Thyroid gland (tissue), 4 donors: ENCODE data around the gene DYDC2. TPM values are rescaled to one million over a fixed set of nuclear protein-coding genes. Genes with fewer than 3 reads are reported as not detected.

Source experiments
- DNase-seq, 2 donors: peaks; one replicate each; pipeline ENCODE4 v3.0.0-alpha.2; 2019
- H3K27ac ChIP-seq, 3 donors: fragments of 200-600 bp; sonication (generic); 1 replicate in 2 of 3; 2 replicates in 1 of 3; pipeline ENCODE4 v1.5.1; 2016 to 2019; ENCODE audit warnings: mild to moderate bottlenecking in 1 of 3, moderate library complexity in 1 of 3
- H3K27me3 ChIP-seq: fragments of 200-600 bp; sonication (generic); one replicate; pipeline ENCODE4 v1.5.1; 2019
- H3K36me3 ChIP-seq, 2 donors: fragments of 200-600 bp; sonication (generic); one replicate each; pipeline ENCODE4 v1.5.1; 2016 to 2019
- H3K4me1 ChIP-seq, 2 donors: fragments of 200-600 bp; sonication (generic); one replicate each; pipeline ENCODE4 v1.5.1; 2017 to 2019
- H3K4me3 ChIP-seq, 3 donors: fragments of 200-600 bp; sonication (generic); replicated peaks in 1 of 3; 1 replicate in 2 of 3; 2 replicates in 1 of 3; pipeline ENCODE4 v1.5.1; 2016; ENCODE audit warnings: mild to moderate bottlenecking in 1 of 3
- H3K9me3 ChIP-seq: fragments of 200-600 bp; sonication (generic); one replicate; pipeline ENCODE4 v1.5.1; 2017
- POLR2A ChIP-seq, 2 donors: fragments of 450-650 bp; IDR thresholded peaks; one replicate each; pipeline ENCODE4 v1.6.1; 2017; ENCODE audit warnings: antibody characterized with exemption in 2 of 2, mild to moderate bottlenecking in 2 of 2, moderate library complexity in 1 of 2
- WGBS, 2 donors: methylation state at CpG; one replicate each; pipeline ENCODE4 v1.1.5; 2017; 5-methylcytosine and 5-hydroxymethylcytosine counted together
- intact Hi-C: fragments of 100-400 bp; cut with DNase I; formaldehyde crosslinking; loops from one replicate; pipeline ENCODE4 v1.15.1; 2023
- total RNA-seq, 4 donors: library from RNA; depleted of rRNA; stranded (reverse); fragments of >200 nt; gene quantifications; one replicate each; pipeline ENCODE4 v1.2.3, GENCODE V29; 2016
- TF ChIP-seq, protein P1 (sequence below), 6 experiments: fragments of 200-600 bp in 3 of 6; fragments of 450-650 bp in 3 of 6; sonication (generic) in 3 of 6; IDR thresholded peaks; one replicate each; pipeline ENCODE4 v1.5.1; 2016 to 2019; ENCODE audit warnings: antibody characterized with exemption in 6 of 6, mild to moderate bottlenecking in 2 of 6, inconsistent platforms in 1 of 6, moderate library complexity in 1 of 6

The DYDC2 gene
- total RNA-seq, 4 donors from 2014 or later, result not detected

DNA sequence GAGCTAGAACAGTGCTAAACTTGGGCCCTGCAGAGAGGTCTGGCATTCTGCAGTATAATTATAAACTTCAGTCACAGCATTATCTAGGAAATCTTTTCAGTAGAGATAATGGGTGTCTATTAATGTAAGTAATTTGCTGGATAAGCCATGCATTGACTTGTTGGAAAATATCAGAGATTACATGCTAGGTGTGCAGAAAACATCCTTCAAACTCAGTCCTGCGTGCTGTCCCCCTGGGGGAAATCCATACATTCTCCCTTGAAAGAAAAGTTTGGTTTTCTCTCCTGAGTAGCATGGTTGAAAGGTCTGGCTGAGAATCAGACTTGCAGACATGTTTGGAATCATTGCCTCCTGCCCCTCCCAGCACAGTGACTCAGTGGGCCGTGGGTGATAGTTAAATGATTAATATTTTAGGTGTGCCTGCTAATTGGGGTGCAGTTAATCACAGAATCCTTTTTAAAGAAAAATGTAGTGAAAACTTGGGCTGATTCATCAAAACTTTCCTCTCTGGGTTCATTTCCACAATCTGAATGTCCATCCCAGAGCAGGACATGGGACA, 37.9 kb downstream of the DYDC2 start:
- no peaks in the 10 kb centered on the region for H3K36me3 ChIP-seq
- H3K27me3 ChIP-seq, result no peaks in the 10 kb centered on the region
- intact Hi-C loops, result no loop called here
- DNase-seq, result no peak
- no peak overlapping the region for H3K27ac ChIP-seq
- 76 to 83% methylated on average over 2 of the region's 2 CpGs for WGBS, 2 donors
- no peak for TF ChIP-seq POLR2A (IDR thresholded peaks at IDR 0.05)
- TF ChIP-seq, protein P1, sequence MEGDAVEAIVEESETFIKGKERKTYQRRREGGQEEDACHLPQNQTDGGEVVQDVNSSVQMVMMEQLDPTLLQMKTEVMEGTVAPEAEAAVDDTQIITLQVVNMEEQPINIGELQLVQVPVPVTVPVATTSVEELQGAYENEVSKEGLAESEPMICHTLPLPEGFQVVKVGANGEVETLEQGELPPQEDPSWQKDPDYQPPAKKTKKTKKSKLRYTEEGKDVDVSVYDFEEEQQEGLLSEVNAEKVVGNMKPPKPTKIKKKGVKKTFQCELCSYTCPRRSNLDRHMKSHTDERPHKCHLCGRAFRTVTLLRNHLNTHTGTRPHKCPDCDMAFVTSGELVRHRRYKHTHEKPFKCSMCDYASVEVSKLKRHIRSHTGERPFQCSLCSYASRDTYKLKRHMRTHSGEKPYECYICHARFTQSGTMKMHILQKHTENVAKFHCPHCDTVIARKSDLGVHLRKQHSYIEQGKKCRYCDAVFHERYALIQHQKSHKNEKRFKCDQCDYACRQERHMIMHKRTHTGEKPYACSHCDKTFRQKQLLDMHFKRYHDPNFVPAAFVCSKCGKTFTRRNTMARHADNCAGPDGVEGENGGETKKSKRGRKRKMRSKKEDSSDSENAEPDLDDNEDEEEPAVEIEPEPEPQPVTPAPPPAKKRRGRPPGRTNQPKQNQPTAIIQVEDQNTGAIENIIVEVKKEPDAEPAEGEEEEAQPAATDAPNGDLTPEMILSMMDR (IDR thresholded peaks at IDR 0.05), result no peak
- H3K4me3 ChIP-seq, result no peak overlapping the region
- H3K4me1 ChIP-seq, result no peaks in the 10 kb centered on the region
- H3K9me3 ChIP-seq, result no peaks in the 10 kb centered on the region

DNA sequence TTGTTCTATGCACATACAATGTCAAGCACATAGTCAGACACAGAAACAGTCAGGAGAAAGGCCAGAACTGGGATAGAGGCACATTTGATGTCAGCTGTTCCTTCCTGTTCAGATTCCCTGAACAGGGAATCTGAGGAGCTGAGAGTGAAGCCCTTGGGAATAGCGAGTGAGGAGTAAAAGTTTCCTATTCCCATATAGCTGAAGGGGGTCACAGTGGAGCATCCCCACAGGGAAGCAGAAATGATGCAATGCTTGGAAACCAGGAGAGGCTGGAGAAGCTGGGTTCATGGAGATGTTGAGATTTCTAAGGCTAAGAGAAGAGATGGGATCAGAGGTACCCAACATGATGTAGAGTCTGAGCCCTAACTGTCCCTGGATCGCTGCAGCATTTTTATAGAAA, 40.4 kb downstream of the DYDC2 start:
- Histone ChIP-seq H3K36me3 (no peaks in the 10 kb centered on the region), H3K27me3 (no peaks in the 10 kb centered on the region), H3K27ac (no peak overlapping the region), H3K4me1 (no peaks in the 10 kb centered on the region), H3K4me3 (no peak overlapping the region), H3K9me3 (no peaks in the 10 kb centered on the region)
- no peak for DNase-seq
- 85 to 90% methylated on average over 2 of the region's 2 CpGs for WGBS, 2 donors
- TF ChIP-seq, protein P1 (IDR thresholded peaks at IDR 0.05), result no peak
- no peak for TF ChIP-seq POLR2A (IDR thresholded peaks at IDR 0.05)
- intact Hi-C loops, result no loop called here

DNA sequence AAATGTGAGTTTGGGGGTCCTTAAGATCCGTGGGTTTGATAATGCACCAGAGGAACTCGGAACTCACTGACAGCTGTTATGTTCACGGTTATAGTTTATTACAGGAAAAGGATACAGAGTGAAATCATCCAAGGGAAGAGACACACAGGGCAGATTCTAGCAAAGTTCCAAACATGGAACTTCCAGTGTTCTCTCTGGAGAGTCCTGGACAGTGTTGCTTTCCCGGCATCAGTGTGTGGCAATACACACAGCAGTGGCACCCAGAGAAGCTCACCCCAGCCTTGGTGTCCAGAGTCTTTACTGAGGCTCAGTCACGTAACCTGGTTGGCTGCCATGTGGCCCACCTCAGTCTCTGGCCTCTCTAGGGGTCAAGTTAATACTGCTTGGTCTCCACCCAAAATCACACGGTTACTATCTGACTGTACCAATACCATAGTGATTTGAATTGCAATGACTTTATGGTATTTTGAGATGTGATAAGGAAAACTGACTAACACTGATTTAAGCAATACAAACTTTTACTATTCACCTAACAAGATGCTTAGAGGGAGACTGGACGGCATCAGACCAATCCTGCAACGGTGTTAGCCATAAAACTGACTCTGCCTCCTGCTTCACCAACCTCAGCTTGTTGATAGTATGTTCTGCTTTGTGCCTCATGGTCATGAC, 43.7 kb downstream of the DYDC2 start:
- no peaks in the 10 kb centered on the region for H3K27me3 ChIP-seq
- TF ChIP-seq POLR2A (IDR thresholded peaks at IDR 0.05), result no peak
- TF ChIP-seq, protein P1 (IDR thresholded peaks at IDR 0.05), result no peak
- no peak overlapping the region for H3K27ac ChIP-seq
- H3K36me3 ChIP-seq, result no peaks in the 10 kb centered on the region
- no peaks in the 10 kb centered on the region for H3K4me1 ChIP-seq
- no peak for DNase-seq
- intact Hi-C loops, result no loop called here
- 78 to 79% methylated on average over 8 of the region's 8 CpGs for WGBS, 2 donors
- no peaks in the 10 kb centered on the region for H3K9me3 ChIP-seq
- no peak overlapping the region for H3K4me3 ChIP-seq

DNA sequence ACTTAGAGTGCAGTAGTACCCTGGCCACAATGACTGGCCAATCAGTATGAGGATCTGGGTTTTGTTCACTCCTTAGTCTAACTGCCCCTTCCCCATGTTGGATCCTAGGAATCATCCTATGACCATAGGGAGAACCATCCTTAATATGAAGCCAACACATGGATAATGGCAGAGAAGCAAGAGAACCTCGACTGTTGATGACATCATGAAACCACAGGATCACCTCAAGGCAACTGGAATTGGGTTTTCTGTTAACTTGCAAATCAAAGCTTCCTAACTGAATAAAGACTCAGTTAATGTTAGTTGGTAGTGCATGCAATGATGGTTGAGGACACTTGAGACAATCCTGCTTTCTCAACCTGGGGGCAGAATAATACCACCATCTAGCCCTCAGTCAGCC, 48.5 kb downstream of the DYDC2 start:
- WGBS, 2 donors, result 94% methylated on average over 1 of the region's 1 CpG
- no peak for DNase-seq
- intact Hi-C loops, result no loop called here
- no peak for TF ChIP-seq POLR2A (IDR thresholded peaks at IDR 0.05)
- TF ChIP-seq, protein P1 (IDR thresholded peaks at IDR 0.05), result no peak
- Histone ChIP-seq H3K27me3 (no peaks in the 10 kb centered on the region), H3K9me3 (no peaks in the 10 kb centered on the region), H3K4me1 (peaks cover 15 to 16% of the 10 kb centered on the region in 2 donors), H3K4me3 (no peak overlapping the region), H3K27ac (no peak overlapping the region), H3K36me3 (no peaks in the 10 kb centered on the region)

DNA sequence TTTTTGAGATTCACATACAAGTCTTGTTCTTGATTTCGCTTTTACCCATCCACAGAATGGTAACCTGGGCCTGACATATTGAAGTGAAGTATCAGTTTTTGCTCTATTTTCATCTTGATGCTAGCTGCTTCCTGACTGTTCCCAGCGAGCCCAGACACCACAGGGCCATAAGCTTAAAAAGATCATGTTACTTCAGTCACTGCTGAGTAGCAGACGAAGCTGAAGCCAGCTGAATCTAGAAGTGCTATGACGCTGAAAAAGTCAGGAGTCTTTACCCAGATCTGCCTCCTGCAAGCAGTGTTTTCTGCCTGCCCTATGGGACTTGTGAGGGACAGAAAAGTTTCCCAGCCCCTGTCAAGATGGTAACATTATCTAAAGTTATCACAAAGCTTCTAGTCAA, 49.0 kb downstream of the DYDC2 start:
- intact Hi-C loops, result no loop called here

More for the DNA sequence above, 49.0 kb downstream of the DYDC2 start:
- H3K27me3 ChIP-seq, result no peaks in the 10 kb centered on the region
- no peak overlapping the region for H3K4me3 ChIP-seq
- DNase-seq, result no peak
- H3K36me3 ChIP-seq, result no peaks in the 10 kb centered on the region
- peak overlapping the region in 1 of 3 donors; percentile 15 for H3K27ac ChIP-seq
- H3K4me1 ChIP-seq, result peaks cover 21 to 22% of the 10 kb centered on the region in 2 donors
- TF ChIP-seq, protein P1 (IDR thresholded peaks at IDR 0.05), result no peak
- no peak for TF ChIP-seq POLR2A (IDR thresholded peaks at IDR 0.05)
- 79 to 83% methylated on average over 4 of the region's 4 CpGs for WGBS, 2 donors
- H3K9me3 ChIP-seq, result no peaks in the 10 kb centered on the region
